SH-SY5Y (cell line): ENCODE data around the gene BLID.

Experiments
- GATA2 ChIP-seq: IDR thresholded peaks from 2 replicates; pipeline ENCODE4 v1.6.1; 2011; ENCODE audit warnings: mild to moderate bottlenecking, low read depth, low read length
- GATA3 ChIP-seq: IDR thresholded peaks from 2 replicates; pipeline ENCODE4 v1.6.1; 2011; ENCODE audit warnings: low read depth, mild to moderate bottlenecking, low read length, moderate library complexity

- TF ChIP-seq GATA2 (no peak), GATA3 (no peak)
These were observed 11.7 kb downstream of the BLID start for GRCh38 chr11:122104341-122104740.
